ENCODE results near the gene SEMA5A.

DNA sequence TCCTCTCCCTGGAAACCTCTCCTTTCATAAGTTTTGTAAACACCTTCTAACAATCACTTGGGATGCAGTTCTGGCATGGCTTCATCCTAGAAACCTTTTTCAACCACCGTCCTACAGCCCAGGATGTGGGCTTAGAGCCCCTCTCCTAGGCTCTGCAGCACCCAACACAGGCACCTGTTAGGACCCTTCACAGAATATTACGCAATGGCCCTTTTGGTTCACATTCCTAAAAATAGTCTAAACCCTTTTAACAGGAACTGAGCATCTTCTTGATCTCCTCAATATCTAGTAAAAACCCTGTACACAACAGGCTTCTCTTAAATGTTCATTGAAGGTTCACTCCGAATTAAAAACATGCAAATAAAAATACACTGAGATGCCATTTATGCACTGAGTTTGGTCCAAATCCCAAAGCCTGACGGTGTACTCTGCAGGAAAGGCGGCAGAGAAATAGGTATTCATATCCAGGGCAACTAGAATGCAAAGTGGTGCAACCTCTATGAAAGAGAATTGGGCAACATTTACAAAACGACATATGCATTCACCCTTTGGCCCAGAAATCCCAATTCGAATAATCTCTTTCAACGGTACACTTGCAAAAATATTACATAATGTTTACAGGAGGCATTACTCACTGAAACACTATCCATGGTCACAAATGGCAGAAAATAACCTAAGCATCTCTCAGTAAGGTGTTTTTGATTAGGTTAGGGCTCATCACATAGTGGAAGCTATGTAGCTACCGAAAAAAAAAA lies 169.3 kb downstream of the SEMA5A start:
- TF ChIP-seq, protein P1, sequence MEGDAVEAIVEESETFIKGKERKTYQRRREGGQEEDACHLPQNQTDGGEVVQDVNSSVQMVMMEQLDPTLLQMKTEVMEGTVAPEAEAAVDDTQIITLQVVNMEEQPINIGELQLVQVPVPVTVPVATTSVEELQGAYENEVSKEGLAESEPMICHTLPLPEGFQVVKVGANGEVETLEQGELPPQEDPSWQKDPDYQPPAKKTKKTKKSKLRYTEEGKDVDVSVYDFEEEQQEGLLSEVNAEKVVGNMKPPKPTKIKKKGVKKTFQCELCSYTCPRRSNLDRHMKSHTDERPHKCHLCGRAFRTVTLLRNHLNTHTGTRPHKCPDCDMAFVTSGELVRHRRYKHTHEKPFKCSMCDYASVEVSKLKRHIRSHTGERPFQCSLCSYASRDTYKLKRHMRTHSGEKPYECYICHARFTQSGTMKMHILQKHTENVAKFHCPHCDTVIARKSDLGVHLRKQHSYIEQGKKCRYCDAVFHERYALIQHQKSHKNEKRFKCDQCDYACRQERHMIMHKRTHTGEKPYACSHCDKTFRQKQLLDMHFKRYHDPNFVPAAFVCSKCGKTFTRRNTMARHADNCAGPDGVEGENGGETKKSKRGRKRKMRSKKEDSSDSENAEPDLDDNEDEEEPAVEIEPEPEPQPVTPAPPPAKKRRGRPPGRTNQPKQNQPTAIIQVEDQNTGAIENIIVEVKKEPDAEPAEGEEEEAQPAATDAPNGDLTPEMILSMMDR (IDR thresholded peaks at IDR 0.05) = no peak
- TF ChIP-seq EZH2 (IDR thresholded peaks at IDR 0.05; ENCODE audit: borderline replicate concordance, insufficient read depth, low read depth, low read length, poor library complexity, severe bottlenecking) = no peak

All from B cell (primary cell).